ENCODE measurements around the gene CLDN24.

DNA sequence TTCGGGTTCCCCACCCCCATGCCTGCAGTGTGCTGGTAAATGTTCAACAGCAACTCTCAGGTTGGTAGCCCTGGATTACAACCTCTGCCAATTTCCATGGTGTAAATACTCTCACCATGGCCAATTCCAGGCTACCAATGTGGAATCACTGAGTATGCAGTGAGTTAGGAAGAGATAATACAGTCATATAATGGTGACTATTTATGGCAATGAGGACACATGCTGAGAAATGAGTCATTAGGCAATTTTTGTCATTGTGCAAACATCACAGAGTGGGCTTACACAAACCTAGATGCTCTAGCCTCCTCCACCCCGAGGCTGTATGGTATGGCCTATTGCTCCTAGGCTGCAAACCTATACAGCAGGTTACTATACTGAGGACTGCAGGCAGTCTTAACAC, 4.6 kb upstream of the CLDN24 start:
- TF ChIP-seq POLR2A (IDR thresholded peaks at IDR 0.05) (no peak), CTCF (IDR thresholded peaks at IDR 0.05) (no peak)
